Measurements from ENCODE around the gene BOK.

The BOK gene

DNA sequence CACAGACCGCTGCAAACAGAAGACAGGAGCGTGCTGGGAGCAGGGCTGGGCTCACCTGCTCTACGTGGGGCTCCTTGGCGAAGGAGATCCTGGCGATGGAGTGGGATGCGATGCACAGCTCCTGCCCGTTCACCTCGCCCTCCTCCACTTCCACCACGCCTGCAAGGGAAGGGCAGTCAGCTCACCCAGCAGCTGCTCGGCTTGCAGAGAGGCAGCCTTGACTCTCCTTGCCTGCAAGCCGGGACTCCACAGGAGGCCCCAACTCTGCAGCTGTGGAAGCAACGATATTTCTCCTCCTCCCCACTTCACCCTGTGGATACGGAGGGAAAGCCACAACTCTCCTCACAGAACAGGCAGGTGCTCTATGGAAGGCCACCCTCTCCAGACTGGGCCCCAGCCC is 43.3 kb downstream of the BOK start:
- Histone ChIP-seq H3K27me3 (no peaks in the 10 kb centered on the region), H3K36me3 (peaks cover 32 to 86% (median 63%) of the 10 kb centered on the region in 3 donors), H3K4me1 (no peaks in the 10 kb centered on the region), H3K27ac (no peak overlapping the region), H3K9me3 (no peaks in the 10 kb centered on the region), H3K4me3 (no peak overlapping the region)
- intact Hi-C loops (cut with DNase I; ENCODE audit: low total_unique reads): no loop called here
- no peak for DNase-seq
- TF ChIP-seq, protein P1, sequence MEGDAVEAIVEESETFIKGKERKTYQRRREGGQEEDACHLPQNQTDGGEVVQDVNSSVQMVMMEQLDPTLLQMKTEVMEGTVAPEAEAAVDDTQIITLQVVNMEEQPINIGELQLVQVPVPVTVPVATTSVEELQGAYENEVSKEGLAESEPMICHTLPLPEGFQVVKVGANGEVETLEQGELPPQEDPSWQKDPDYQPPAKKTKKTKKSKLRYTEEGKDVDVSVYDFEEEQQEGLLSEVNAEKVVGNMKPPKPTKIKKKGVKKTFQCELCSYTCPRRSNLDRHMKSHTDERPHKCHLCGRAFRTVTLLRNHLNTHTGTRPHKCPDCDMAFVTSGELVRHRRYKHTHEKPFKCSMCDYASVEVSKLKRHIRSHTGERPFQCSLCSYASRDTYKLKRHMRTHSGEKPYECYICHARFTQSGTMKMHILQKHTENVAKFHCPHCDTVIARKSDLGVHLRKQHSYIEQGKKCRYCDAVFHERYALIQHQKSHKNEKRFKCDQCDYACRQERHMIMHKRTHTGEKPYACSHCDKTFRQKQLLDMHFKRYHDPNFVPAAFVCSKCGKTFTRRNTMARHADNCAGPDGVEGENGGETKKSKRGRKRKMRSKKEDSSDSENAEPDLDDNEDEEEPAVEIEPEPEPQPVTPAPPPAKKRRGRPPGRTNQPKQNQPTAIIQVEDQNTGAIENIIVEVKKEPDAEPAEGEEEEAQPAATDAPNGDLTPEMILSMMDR (IDR thresholded peaks at IDR 0.05): no peak

DNA sequence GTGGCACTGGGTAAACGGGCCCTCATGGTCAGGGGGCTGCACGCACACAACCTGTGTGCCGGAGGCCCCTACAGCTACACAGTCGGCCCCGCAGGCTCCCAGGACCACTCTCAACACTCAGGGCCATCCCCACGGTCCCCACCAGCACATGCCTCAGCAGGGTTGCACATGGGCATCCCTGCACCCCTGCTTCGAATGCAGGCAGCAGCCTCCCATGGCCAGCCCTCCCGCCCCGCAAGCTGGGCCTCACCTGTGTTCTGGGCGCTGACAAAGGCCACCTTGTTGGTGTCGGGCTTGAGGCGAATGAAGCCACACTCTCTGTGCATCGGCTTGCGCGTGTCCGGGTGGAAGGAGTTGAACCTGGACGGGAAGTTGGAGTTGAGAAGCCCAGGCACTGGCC is 44.2 kb downstream of the BOK start:
- no peak for DNase-seq
- Histone ChIP-seq H3K36me3 (peaks cover 28 to 85% (median 63%) of the 10 kb centered on the region in 3 donors), H3K4me1 (no peaks in the 10 kb centered on the region), H3K27me3 (no peaks in the 10 kb centered on the region), H3K27ac (no peak overlapping the region), H3K4me3 (no peak overlapping the region), H3K9me3 (no peaks in the 10 kb centered on the region)
- TF ChIP-seq, protein P1 (IDR thresholded peaks at IDR 0.05): no peak
- intact Hi-C loops (cut with DNase I; ENCODE audit: low total_unique reads): no loop called here

DNA sequence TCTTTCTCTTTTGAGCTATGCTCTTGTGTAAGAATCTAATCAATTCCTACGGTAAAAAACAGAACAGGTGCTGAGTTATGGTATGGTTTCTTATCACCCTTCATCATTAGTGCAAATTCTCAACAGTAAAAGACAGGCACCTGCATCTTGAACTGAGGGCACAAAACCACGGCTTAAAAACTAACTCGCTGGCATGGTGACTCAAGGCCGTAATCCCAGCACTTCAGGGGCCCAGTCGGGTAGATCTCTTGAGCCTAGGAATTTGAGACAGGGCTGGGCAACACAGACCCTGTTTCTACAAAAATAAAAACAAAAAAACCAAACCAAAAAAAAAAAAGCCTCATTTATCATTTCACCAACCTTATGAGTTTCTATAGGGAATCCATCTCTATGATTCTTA is 45.1 kb downstream of the BOK start:
- H3K4me1 ChIP-seq: no peaks in the 10 kb centered on the region
- H3K27ac ChIP-seq: no peak overlapping the region
- H3K27me3 ChIP-seq: no peaks in the 10 kb centered on the region
- DNase-seq: no peak
- no peaks in the 10 kb centered on the region for H3K9me3 ChIP-seq
- peaks cover 28 to 86% (median 60%) of the 10 kb centered on the region in 3 donors for H3K36me3 ChIP-seq
- H3K4me3 ChIP-seq: no peak overlapping the region
- TF ChIP-seq, protein P1 (IDR thresholded peaks at IDR 0.05): no peak
- intact Hi-C loops (cut with DNase I; ENCODE audit: low total_unique reads): no loop called here

DNA sequence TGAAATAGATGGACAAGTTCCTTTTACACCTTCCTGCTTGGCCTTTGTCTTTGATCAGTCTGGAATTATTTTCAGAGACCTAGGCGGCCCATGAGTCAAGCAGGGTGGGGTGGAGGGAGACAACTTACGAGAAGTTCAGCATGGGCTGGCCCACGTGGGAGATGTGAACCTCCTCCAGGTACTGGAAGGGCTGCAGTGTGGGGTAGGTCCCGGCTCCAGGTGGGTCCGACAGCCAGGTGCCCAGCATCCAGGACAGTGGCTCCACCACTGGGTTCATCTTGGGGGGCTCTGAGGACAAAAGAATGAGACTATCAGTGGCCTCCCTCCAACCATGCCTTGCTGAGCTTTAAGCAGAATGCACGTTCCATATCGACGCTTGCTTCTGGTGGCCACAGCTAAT is 47.6 kb downstream of the BOK start:
- intact Hi-C loops (cut with DNase I; ENCODE audit: low total_unique reads): no loop called here
- Histone ChIP-seq H3K27ac (no peak overlapping the region), H3K4me1 (peaks cover 0 to 18% (median 12%) of the 10 kb centered on the region in 4 donors), H3K9me3 (no peaks in the 10 kb centered on the region), H3K4me3 (no peak overlapping the region), H3K36me3 (peaks cover 16 to 63% (median 45%) of the 10 kb centered on the region in 3 donors), H3K27me3 (no peaks in the 10 kb centered on the region)
- TF ChIP-seq, protein P1 (IDR thresholded peaks at IDR 0.05): no peak
- no peak for DNase-seq

DNA sequence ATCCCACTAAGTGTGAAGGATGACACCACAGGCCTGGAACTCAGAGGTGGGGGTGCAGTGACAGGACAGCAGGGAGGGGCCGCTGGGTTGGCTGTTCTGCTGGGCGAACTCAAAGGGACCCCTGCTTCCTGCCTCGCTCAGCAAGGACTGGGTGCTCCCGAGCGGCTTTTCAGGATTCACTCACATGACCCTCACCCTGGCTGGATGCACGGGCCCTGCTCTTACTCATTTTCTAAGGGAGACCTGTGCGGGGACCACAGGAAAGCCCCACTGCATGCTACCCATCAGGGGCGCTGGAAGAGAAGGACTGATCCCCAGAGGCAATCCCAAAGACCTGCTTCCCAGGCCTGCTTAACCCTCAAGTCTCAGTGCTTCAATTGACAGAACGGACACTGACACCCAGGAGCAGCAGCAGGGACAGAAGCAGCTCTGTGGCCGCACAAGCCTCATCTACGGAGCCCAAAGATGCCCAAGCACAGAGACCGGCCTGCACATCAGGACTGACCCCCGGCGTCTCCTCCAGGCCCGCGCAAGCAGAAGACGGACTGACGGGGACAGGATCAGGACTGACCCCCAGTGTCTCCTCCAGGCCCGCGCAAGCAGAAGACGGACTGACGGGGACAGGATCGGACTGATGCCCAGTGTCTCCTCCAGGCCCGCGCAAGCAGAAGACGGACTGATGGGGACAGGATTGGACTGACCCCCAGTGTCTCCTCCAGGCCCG is 48.8 kb downstream of the BOK start:
- peaks cover 0 to 18% (median 12%) of the 10 kb centered on the region in 4 donors for H3K4me1 ChIP-seq
- no peak overlapping the region for H3K4me3 ChIP-seq
- H3K36me3 ChIP-seq: peaks cover 16 to 52% (median 36%) of the 10 kb centered on the region in 3 donors
- no peak overlapping the region for H3K27ac ChIP-seq
- TF ChIP-seq, protein P1 (IDR thresholded peaks at IDR 0.05): no peak
- intact Hi-C loops (cut with DNase I; ENCODE audit: low total_unique reads): no loop called here
- no peak for DNase-seq
- H3K9me3 ChIP-seq: no peaks in the 10 kb centered on the region
- no peaks in the 10 kb centered on the region for H3K27me3 ChIP-seq

Data from tibial artery (tissue), 4 donors.